GM10847 (cell line): ENCODE results near the gene TXN.

Experiments
- POLR2A ChIP-seq: IDR thresholded peaks from 2 replicates; pipeline ENCODE4 v1.6.1; 2011; ENCODE audit not compliant: insufficient read length; ENCODE audit errors: extremely low read depth

The TXN gene

DNA sequence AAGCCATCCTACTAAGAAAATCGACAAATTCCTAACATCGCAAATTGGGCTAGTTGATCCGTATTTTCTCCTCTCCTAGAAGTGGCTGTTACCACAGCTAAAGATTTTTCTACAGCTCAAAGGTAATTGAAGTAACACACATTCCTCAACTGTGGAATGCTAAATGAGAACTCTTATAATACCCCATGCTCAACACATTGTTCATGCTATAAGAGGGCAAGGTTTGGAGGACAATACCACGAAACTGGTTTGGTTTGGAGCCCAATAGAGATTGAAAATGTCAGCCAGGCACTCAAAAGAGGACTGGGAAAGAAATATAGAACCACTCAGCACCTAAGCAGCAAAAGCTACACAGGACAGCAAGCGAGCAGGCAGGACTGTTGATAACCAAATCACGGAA is 10.1 kb downstream of the TXN start:
- no peak for TF ChIP-seq POLR2A

DNA sequence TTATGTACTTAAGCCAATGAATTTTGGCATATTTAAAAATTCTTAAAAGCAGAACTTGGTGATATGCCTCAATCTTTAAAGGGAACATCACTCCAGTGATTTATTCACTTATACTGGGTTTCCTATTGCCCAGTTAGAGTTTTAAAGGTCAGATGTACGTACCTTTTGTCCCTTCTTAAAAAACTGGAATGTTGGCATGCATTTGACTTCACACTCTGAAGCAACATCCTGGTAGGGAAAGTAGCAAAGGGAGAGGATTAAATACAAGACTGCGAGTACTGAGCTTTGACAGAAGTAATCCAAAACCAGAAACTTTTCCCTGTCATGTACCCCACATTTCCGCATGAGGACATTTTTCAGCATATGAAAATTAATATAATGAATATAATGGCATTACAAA is 11.7 kb downstream of the TXN start:
- no peak for TF ChIP-seq POLR2A

DNA sequence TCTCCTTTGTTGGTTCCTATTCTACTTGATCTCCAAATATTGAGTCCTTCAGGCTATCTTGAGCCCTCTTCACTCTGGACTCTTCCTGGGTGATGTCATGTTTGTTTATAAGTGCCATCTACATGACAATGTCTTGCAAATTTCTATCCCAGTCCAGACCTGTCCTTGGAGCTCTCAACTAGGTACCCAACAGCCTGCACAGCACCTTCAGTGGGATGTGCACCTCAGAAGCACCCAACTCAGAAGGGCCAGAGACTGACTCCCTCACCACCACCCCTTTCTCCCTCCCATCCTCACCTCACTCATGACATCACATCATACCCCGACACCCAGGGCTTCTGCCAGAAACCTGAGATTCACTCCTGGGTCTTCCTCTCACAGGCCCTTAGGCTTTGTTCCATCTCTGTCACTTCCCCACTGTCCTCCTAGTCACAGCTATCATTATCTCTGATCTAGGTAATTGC is 14.4 kb downstream of the TXN start:
- no peak for TF ChIP-seq POLR2A

DNA sequence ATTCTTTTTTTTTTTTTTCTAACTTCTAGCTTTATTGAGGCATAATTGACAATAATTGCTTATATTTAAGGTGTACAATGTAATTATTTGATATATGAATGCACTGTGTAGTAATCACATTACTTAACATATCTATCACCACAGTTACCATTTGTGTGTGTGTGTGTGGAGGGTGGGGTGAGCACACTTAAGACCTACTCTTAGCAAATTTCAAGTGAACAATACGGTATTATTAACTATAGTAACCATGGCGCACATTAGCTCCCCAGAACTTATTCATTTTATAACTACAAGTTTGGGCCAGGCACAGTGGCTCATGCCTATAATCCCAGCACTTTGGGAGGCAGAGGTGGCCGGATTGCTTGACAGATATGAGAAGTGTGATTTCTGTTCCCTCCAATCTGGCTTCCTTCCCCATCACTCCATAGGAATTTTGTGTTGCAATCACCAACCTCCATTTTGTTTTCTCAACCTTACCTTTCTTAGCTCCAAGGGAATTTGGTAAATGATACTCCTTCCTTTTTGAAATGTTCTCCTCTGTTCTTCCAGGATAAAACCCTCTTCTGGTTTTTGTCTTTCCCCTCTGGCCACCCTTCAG is 14.9 kb downstream of the TXN start:
- no peak for TF ChIP-seq POLR2A

DNA sequence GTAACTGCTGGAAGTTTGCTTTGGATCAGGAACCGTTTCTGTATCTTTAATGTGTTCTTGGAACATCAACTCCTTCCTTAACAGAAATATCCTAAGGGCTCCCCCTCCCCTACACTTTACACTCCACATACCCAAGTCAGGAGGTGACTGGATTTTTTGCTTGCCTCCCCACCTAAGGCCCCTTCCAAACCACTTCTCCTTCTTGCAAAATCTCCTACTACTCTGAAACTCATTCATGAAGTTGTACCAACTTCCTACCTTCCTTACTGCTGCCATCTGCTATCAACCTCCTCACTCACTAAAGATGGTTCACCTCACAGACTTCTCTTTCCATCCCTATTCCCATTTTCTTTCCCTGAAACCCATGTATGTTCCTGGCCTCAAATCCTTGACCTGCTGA is 16.1 kb downstream of the TXN start:
- TF ChIP-seq POLR2A, result no peak

DNA sequence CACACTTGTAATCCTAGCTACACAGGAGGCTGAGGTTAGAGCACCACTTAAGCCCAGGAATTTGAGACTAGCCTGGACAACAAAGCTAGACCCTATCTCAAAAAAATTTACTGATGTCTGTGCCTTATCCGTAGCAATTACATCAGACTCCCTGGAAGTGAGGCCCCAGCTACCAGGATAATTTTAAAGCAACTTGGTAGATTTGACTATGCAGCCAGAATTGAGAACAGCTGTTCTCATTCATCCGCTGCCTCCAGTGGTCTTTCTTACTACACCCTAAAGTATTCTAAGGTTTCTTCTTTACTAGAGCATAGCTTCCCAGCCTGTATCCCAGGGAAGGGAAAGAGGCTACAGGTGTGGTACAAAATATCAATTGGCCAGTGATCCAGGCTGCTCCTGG is 28.0 kb downstream of the TXN start:
- TF ChIP-seq POLR2A, result no peak

DNA sequence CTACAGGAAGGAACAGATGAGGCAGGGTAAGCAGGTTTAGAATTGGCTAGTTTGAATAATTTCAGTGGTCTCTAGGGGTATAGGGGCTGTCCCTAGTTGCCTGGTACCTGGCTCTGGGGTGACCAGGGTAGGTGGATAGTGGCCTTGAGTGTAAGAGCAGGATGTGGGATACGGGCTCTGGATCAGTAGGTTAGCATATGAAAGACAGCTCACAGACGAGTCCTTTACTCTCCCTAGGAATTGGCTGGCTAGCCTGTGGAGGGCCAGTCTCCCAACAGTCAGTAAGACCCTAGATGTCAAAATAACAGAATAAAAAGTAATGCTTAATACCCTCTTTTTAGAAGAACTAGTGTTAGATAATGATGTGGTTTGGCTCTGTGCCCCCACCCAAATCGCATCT is 31.7 kb downstream of the TXN start:
- no peak for TF ChIP-seq POLR2A

DNA sequence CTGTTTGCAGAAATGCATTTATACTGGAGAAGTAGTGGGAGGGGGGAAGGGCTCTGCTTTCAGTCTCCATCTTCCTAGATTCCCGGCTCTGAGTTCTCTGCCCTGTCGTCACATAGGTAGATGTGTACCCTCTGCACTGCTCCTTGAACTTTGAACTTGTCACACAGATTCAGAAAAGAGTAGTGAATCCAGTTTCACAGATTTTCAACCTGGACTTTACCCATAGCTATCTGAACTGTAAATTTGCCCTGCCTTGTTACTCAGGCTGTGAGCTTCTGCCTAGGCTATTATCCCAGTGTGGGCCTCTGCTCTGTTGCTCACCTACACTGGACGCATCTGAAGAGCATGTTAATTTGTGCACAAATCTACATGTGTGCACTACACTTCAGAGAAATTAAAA is 35.5 kb downstream of the TXN start:
- no peak for TF ChIP-seq POLR2A

DNA sequence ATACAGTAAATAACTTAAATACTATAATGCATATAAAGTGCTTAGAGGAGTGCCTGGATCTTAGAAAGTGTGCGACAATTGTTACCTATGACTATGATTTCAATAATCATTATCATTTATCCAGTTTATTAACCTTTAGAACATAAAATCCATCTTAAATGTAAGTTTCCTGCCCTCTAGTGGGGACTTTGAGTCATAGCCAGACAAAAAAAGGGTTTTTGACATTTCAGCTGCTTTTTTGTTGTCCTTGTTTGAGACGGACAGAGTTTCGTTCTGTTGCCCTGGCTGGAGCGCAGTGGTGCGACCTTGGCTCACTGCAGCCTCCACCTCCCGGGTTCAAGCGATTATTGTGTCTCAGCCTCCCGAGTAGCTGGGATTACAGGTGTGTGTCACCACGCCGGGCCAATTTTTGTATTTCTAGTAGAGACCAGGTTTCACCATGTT is 38.6 kb downstream of the TXN start:
- no peak for TF ChIP-seq POLR2A

DNA sequence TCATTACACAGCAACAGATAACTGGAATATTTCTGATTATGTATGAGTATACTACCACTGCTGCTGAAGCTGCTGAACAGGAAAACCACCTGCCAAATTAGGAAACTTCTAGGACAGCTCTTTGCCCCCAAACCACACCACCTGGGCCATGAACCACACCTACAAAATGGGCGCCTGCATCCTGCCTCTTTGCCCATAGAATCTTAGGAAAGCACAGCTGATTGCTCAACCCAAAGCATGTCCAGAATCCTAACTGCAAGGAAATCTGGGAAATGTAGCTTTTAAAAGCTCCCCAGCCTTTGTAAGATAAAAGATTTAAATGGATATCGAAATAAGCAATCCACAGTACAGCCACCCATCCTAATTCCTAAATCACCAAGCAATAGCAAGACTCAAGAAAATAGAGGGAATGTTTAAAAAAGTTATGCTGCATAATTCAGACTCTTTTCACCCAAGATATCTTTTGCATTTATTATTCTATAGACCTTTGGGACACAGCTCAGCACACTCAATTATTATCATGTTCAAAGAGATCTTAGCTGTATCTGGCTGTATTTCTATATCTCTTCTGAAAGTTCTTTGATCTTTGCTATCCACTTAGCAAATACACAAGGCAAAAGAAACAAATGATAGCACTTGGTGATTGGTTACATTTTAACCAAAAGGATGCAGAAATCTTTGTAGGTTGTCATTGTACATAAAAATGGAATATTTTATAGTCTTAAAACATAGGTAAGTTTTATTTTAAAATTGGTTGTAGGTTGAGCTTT is 41.5 kb downstream of the TXN start:
- no peak for TF ChIP-seq POLR2A

DNA sequence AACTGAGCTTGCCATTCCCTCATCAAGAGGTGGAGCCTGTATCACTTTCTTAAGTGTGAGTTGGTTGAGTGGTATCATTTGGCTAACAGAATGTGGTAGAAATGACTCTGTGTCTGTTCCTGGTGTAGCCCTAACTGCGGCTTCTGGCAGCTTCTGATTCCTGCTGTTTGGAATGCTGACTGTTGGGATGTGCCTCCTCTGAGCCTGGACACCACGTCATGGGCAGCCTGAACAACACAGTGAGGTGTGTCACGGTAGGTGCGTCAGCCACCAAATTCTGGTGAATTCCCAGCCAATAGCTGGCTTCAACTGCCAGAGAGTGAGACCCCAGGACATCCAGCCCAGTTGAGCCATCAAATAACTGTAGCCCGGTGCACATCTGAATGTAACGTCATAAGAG is 42.2 kb downstream of the TXN start:
- TF ChIP-seq POLR2A, result no peak

DNA sequence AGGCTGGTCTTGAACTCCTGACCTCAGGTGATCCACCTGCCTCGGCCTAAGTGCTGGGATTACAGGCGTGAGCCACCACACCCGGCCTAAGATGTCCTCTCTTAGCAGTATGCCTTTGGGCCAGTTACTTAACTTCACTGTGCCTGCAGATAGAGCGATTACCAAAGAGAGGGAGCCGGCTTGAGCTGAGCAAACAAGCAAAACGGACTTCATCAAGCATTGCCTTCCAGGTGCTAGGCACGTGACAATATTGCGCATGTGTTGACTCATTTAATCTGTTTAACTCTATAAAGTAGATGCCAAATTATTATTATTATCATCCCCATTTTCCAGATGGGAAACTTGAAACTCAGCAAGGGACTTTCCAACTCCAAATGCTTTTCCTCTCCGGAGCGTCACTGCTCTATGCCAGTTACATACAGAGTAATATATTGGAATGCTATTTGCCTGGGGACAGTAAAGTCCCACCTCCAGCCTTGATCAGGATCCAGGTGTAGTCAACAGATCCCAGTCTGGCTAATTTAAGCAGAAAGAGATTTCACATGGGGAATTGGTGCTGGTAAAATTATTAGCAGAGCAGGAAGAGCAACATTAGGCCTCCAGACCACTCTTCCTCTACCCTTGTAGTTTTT is 42.8 kb downstream of the TXN start:
- TF ChIP-seq POLR2A, result no peak

DNA sequence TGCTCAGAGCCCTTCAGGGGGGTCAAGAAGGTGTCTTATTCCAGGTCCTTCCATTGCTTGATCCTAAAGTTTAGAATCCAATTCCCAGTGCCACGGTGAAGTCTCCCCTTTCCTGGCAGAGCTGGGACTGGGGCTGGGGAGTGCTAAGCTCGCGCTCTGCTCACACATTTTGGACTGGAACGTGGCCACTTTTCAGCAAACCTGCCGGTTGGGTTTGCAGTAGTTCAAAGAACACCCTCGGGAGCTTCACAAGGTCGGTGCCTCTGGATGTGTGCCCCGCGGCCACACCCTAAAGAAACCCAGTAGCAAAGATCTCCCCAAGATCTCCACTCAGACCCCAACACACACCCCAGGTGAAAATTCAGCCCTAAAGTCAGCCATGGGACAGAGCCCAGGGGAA is 48.3 kb downstream of the TXN start, which contains the start of gene C9orf152:
Gene C9orf152, minus strand, starts transcription at position 129 of the 400 bp plus-strand sequence. CDS start 580 bp downstream, outside the sequence.
- no peak for TF ChIP-seq POLR2A

DNA sequence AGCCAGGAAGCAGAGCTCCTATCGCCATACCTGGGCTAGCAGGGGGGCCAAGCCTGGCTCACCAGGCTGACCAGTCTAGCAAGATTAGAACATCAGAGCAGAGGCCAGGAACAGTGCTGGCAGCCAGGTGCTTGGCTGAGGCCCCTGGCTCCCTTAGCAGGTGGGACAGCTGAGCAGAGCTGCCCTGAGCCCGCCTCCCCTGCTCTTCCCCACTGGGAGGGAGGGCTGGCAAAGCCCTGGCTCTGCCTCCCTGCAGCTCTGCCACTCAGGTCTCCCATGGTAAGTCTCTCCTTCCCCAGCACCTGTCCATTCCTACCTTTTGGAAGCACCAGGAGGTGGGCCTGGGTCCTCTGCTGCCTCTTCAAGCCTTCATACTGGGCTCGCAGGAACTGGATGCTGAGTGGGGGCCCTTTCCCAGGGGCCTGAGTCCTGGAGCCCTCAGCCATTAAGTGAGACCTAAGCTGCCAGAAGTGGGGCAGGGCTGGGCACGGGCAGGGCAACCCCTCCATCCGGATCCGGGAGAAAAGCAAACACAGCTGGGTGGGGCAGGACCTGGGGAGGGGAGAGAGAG is 49.2 kb downstream of the TXN start:
- no peak for TF ChIP-seq POLR2A

DNA sequence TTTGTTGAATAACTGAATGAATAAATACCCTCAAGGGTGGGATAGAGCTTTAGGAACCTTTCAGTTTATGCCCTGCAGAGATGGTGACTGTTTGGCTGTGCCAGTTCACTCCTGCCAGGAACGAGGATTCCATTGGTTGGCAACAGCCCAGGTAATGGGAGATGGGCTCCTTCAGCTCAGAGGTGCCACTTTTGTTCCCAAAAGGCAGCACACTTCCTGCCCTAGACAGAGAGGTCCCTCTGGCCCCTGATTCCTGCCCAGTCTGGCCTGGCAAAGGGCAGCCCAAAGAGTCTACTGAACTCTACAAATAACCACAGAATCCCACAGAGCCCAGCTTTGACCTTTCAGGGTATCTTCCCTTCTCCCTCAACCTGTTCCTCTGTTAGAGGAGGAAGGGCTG is 49.9 kb downstream of the TXN start:
- TF ChIP-seq POLR2A, result no peak

DNA sequence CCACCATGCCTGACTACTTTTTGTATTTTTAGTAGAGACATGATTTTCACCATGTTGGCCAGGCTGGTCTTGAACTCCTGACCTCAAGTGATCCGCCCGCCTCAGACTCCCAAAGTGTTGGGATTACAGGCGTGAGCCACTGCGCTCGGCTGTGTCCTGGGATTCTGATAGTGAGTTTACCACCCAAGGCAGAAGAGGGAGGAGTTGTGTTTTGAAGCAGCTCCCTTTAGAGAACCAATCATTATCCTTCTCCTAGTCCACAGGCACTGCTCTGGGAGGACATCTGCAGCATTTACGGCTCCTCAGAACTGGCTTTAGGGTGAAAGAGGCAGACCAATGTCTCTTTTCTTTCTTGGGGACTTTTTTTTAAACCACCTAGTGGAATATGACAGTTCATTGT is 54.1 kb downstream of the TXN start:
- no peak for TF ChIP-seq POLR2A
